ENCODE results near the gene PRLHR. TPM values are rescaled to one million over a fixed set of nuclear protein-coding genes. Genes with fewer than 3 reads are reported as not detected.

Gene PRLHR
- total and polyA plus RNA-seq, 2 of the 13 experiments (the other 11 are each of a cell fraction or from before 2014, with no cell fraction given): not detected

- TF ChIP-seq TIGD3 (CRISPR knock-in tag; IDR thresholded peaks at IDR 0.05; ENCODE audit: borderline replicate concordance) (no peak), ZNF546 (CRISPR knock-in tag; conservative IDR thresholded peaks at IDR 0.05) (no peak), JUNB (CRISPR knock-in tag; IDR thresholded peaks at IDR 0.05; ENCODE audit: borderline replicate concordance) (no peak)
These were observed 406 bp downstream of the PRLHR start (continued) for GRCh38 chr10:118595064-118595420.

GRCh38 chr10:118594392-118595063, 920 bp downstream of the PRLHR start:
- Histone ChIP-seq H3K9ac (ENCODE audit: insufficient read depth, low read depth, low read length) (no peak overlapping the region), H3K27ac (ENCODE audit: extremely low read length, insufficient read depth, low read length) (no peak overlapping the region), H3K4me2 (ENCODE audit: low read depth, low read length) (no peak overlapping the region), H3K4me1 (ENCODE audit: insufficient read depth, low read length) (no peaks in the 10 kb centered on the region), H3K4me3 (replicated peaks in 1 of 3; ENCODE audit: insufficient read depth in 1 of 3, low read depth in 2 of 3, low read length in 3 of 3) (no peak overlapping the region), H3K9me3 (ENCODE audit: low read length) (no peaks in the 10 kb centered on the region), H3K36me3 (replicated peaks in 1 of 2; ENCODE audit: control insufficient read depth in 1 of 2, insufficient read depth in 2 of 2, low read length in 2 of 2) (no peaks in the 10 kb centered on the region), H4K20me1 (ENCODE audit: insufficient read depth, low read length) (no peaks in the 10 kb centered on the region), H2AFZ (ENCODE audit: low read length) (no peak overlapping the region), H3K79me2 (ENCODE audit: insufficient read depth, low read length) (no peaks in the 10 kb centered on the region), H3K27me3 (ENCODE audit: control insufficient read depth in 1 of 2, insufficient read depth in 2 of 2, low read length in 2 of 2) (peaks cover 0 to 5% of the 10 kb centered on the region in 2 experiments; a peak in 3 of 5 replicates)
- ChIA-PET POLR2A (no interaction called here), CTCF (ENCODE audit: low intra/inter-chr PET ratio, low total read pairs) (no interaction called here)
- intact Hi-C loops (cut with micrococcal nuclease; ENCODE audit: unreplicated experiment) (no loop called here), in situ Hi-C loops (cut with HindIII; ENCODE audit: extremely low pct_ligation_motif_present, low pct_unique_long_range_greater_than_20kb) (no loop called here)
- no peak for FAIRE-seq
- no TSS peak for BruUV-seq (replicated peaks)
- no peak for DNase-seq (ENCODE audit: low spot score)
- 90% methylated on average over 51 of the region's 70 CpGs for WGBS (ENCODE audit: low lambda C conversion rate)
- peak; percentile 71 for ATAC-seq
- no peak for TF ChIP-seq POLR2AphosphoS2 (IDR thresholded peaks at IDR 0.05; ENCODE audit: low read depth, low read length)
- no peak for TF ChIP-seq HMGXB4 (CRISPR knock-in tag; IDR thresholded peaks at IDR 0.05; ENCODE audit: borderline replicate concordance in 1 of 2, low read depth in 1 of 2)
- no peak for TF ChIP-seq ARNT (IDR thresholded peaks at IDR 0.05)
- TF ChIP-seq ZBTB33 (CRISPR knock-in tag; IDR thresholded peaks at IDR 0.05): peak; percentile 71
- no peak for TF ChIP-seq ZC3H13 (CRISPR knock-in tag; IDR thresholded peaks at IDR 0.05)
- TF ChIP-seq SOX13 (IDR thresholded peaks at IDR 0.05): no peak
- no peak for TF ChIP-seq SOX13 (CRISPR knock-in tag; conservative IDR thresholded peaks at IDR 0.05 in 1 of 2, IDR thresholded peaks at IDR 0.05 in 1 of 2)
- 0 out of 2 replicates have a peak, but pooled peaks have one; percentile 9 for TF ChIP-seq RAD21 (CRISPR knock-in tag; IDR thresholded peaks at IDR 0.05)
- no peak for TF ChIP-seq ZNF749 (CRISPR knock-in tag; IDR thresholded peaks at IDR 0.05; ENCODE audit: borderline replicate concordance)
- peak; percentile 44 for TF ChIP-seq CTCF (CRISPR knock-in tag; IDR thresholded peaks at IDR 0.05)
- no peak for TF ChIP-seq ZNF790 (CRISPR knock-in tag; IDR thresholded peaks at IDR 0.05; ENCODE audit: borderline replicate concordance)
- no peak for TF ChIP-seq FOXP1 (IDR thresholded peaks at IDR 0.05)
- no peak for TF ChIP-seq FOXP1 (CRISPR knock-in tag; IDR thresholded peaks at IDR 0.05)

All from HepG2 (cell line).